Activated CD8-positive, alpha-beta memory T cell treated with anti-CD3 and anti-CD28 coated beads, Interleukin-2, amount 50 U/mL, for 1 hour (primary cell): ENCODE data around the gene ADAMTS7.
"Not testable (repeated sequence)": the region's sequence is repeated elsewhere in the genome, so short reads cannot be mapped to it uniquely, and the experiment has no call there.

Experiments
- DNase-seq: peaks from one replicate; pipeline ENCODE4 v3.0.0-alpha.2; 2020; ENCODE audit errors: extremely low read depth

The ADAMTS7 gene

DNA sequence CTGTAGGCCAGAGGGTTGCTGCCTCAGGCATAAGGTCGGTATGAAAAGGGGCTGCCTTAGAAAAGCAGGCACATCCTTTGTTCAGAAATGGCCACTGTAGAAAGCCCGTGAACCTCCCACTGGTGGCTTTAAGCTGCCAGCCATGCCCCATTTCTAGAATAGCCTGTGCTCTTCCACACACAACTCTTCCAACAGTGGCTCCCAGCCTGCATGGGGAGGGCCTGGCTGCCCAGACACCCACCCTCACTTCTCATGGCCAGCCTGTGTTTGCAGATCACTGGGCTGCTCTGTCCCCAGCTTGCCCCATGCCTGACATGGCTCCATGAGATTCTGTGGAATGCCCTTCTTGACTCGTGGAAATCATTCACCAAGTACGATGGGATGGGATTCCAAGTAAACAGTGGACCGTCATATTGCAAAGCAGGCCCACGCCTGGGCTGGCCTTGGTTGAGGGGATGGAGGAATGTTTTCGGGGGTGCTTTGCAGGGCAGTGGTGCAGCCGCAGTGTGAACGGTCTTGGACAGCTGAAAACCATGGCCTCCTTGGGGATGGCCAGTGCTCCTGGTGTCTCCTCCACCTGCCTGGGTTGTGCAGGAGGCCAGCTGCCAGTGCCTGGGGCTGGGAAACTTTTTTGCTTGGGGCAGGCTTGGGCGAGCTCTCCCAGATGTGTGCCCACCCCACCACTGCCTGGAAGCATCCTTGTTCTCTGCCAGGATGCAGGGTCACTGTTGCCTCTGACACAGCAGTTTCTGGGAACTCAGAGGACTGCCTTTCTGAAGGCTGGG, 57.3 kb downstream of the ADAMTS7 start:
- not testable (repeated sequence) for DNase-seq

DNA sequence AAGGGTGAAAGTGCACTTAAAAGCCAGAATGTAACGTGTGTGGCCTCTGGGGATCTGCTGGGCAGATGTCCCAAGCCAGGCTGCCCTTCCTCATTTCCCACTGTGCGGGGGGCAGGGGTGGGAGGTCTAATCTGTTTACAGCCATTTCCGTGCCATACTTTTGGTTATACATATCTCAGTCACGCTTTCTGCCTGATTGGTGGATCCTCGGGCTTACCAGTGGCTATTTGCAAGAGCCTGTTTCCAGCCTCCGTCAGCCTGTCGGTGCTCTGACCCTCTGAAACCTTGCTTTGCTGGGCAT, 58.0 kb downstream of the ADAMTS7 start:
- DNase-seq: not testable (repeated sequence)

DNA sequence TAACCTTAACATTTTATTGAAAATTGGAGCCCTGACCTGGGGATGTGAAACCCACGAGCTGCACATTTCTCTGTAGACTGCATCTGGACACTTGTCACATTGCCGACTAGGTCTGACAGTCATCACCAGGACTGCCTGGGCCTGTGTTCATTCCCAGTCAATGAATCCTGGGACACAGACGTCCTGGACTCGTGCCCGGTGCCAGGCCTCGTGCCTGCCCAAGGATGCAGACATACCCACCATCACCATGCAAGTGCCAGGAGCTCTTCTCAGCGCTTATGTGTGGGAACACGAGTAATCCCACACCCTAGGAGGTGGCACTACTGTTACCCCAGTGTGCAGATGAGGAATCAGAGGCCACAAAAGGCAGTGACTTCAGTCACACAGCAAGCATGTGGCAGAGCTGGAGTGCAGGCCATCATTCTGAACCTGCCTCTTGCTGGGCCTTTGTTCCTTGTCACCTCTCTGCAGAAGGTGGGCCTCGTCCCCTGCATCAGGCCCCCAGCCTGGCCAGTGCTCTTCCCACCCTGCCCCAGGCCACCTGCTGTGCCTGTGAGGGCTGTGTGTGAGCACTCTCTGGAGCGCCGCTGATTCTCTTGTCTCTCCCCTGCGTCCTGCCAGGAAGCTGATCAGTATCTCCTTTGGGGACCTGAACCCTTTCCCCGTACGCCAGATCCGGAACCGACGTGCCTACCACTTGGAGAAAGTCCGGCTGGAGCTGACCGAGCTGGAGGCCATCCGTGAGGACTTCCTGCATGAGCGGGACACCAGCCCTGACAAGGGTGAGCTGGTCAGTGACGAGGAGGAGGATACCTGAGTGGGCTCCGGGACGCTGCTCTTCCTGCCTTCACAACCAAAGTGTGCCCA, 58.5 kb downstream of the ADAMTS7 start:
- DNase-seq: no peak

DNA sequence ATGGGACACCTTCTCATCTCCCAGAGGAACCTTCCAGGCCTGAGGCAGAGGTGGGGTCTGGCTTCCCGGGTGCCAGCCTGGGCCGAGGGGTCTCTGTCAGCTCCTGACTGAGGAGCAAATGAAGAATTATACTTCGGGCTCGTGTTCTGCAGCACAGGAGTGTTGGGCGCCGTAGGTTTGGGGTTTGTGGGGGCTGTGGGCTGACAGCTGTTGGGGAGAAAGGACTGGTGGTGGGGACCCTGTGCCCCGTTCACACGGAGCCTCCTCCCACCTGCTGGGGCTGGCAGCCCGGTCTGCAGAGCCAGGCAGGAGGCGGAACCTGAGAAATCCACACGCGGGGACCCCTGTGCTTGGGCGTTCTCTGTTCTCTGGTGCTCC, 59.7 kb downstream of the ADAMTS7 start:
- DNase-seq: no peak

DNA sequence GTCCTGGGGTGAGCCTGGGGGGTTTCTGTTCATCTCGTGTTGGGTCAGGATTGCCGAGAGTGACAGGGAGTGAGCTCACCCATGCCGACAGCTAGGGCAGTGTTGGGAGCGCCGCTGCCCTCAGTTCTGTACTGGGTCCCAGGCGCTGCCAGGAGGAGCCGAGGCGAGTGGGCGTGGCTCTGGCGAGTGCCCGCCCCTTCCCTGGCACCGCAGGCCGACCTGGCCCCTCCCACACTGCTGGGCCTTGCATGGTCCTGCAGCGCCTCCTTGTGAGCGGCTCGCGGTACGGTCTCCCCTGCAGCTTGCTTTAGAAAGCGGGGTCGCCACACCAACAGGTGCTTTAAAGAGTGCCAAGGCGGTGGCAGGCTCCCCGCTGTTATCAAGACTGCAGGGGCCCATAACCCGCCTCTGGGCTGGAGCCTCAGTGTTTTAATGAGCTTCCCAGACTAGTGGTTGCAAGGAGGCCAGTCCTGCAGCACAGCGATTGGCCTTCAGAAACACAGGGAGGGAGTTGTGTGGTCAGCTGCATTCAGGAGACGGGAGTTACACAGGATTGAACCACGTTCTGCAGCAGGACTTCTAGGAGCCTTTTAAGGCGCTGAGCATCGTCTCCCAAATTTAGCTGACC, 60.2 kb downstream of the ADAMTS7 start:
- peak; percentile 73 for DNase-seq

DNA sequence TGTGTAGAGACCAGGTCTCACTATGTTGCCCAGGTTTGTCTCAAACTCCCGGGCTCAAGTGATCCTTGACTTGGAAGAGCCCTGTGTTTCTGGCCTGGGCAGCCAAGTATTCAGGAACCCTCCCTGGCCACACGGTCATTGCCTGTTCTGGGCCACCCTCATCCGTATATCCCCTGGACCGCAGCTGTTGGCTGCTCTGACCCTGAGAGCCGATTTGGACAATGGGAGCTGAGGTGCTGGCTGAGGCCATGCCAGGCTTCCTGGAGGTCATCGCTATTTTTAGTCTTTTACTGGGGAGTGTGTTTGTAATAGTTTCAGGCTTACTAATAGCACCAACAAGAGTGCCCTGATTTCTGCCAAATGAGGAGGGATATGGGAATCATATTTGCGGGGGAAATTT, 60.7 kb downstream of the ADAMTS7 start:
- DNase-seq: no peak

DNA sequence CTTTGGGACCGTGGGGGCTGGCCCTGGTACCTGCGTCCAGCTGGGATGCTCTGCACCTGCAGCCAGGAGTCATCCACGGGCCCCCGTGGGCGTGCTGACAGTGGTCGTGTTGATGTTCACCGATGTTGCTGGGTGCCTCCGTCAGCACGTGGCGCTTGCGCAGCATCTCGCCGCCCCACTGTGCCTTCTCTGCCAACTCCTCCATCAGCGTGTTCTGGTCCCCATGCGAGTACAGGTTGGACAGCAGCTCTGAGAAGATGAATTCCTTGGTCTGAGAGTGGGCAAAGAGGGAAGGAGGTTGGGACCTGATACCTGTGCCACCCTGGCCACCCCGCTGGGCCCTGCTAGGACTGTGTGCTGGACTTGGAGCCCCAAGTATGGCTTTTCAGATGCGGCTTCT, 61.4 kb downstream of the ADAMTS7 start:
- DNase-seq: no peak

DNA sequence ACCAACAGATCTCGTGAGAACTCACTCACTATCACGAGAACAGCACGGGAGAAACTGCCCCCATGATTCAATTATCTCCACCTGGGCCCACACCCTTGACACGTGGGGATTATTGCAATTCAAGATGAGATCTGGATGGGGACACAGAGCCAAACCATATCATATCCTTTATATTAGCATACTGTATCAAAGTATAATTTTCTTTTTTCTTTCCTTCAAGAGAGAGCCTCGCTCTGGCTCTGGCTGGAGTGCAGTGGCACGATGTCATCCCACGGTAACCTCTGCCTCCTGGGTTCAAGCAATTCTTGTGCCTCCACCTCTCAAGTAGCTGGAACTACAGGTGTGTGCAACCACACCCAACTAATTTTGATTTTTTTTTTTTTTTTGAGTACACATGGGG, 63.4 kb downstream of the ADAMTS7 start:
- not testable (repeated sequence) for DNase-seq

DNA sequence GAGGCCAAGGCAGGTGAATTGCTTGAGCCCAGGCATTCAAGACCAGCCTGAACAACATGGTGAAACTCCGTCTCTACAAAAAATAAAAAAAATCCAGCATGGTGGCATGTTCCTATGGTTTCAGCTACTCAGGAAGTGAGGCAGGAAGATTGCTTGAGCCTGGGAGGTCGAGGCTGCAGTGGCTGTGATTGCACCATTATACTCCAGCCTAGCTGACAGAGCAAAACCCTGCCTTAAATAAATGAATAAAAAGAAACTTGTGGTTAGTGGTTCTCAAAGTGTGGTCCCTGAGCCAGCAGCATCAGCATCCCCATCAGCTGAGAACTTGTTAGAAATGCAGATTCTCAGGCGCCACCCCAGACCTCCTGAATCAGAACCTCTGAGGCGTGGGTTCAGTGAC, 69.6 kb downstream of the ADAMTS7 start:
- not testable (repeated sequence) for DNase-seq

DNA sequence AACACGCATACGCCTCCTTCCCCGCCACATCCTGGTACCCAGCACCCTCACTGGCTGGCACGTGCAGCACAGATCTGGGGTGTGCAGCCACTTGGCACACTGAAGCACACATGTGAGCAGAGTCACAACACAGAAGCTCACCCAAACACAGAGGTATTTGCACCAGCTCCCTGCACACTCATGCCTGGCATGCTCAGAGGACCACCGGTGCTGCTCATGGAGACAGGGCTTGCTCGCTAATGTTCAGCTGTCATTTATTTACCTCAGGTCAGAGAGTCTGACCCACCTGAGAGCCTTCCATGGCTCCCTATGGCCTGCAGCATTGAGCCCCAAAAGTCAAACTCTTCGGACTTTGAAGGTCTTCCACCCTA, 70.4 kb downstream of the ADAMTS7 start:
- no peak for DNase-seq

DNA sequence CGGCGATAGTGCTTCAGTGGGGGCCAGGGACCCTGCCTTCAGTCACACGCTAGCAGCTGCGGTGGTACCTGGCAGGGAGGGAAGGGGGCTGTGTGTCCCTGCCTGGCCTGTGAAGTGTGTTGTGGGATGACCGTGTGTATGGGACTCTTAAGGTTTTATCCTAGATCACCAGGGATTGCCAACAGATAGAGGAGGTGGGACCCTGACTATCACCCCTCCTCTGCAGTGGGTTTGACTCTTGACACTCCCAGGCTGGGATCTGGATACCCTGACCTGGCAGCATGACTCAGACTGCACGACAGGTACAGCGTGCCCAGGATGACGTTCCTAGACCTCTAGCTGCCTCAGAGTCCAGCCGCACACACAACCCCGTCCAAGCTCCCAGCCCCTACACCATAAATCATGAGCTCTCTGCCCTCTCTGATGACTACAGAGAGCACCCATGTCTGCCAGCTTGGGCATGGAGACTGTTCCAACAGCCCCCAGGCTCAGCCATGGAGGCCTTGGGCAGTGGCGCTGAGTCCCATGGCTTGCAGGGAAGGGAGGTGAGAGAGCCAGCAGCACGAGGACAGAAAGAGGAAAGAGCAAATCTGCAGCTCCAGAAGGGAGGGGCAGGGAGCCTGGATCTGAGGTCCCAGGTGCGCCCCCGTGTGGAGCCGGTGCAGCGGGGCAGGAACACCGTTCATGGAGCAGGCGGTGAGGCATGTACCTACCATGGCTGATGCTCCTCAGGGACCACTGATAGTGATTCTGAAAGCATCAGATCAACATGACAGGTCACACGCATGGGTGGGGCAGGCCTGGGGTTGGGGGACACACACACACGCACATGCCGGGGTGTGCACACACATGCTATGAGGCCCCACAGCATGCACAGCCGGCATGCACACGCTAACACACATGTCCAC, 71.0 kb downstream of the ADAMTS7 start:
- DNase-seq: no peak

DNA sequence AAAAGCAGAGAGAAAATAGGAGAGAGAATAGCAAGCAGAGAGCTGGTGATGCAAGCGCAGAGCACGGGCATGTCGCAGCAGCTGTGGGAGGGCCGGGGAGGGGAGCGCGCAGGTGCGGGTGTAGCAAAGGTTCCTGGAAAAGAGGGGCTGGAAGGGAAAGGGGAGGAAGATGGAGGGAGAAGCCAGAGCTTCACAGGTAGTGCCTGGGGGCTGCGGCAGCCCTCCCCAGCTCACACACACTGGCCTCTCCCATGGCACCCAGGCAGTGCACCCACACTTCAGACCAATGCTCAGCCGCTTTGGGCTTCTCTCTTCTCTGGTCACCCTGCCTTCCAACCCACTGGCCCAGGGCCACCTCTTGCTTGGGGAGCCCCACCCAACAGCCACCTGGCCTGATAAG, 72.1 kb downstream of the ADAMTS7 start:
- DNase-seq: no peak

DNA sequence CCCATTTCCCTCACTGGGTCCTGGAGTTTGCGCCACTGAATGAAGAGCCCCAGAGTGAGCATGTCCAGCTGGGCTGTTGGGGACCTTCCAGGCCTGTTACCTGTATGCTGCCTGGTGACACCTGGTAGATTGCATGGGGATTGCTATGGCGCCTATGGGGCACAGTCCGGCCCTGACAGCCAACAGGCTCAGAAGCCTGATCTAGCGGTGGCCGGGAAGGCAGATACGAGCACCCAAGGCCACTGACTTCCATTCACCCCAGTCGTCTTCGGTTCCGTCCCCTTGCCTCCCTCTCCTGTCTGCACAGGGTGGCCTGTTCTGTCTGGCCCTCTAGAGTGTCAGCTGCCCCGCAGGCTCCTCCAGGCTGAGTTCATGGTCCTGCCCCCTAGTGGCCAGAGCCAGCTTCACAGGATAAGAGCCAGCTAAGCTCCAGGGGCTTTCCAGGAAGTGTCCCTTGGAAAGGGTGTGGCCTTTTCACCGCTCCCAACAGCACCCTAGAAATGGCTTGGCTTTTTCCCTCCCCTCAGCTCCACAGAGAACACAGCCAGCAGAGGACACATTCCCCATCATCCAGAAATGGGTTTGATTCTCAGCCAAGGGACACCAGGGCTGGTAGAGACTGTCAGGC, 73.2 kb downstream of the ADAMTS7 start:
- DNase-seq: not testable (repeated sequence)

DNA sequence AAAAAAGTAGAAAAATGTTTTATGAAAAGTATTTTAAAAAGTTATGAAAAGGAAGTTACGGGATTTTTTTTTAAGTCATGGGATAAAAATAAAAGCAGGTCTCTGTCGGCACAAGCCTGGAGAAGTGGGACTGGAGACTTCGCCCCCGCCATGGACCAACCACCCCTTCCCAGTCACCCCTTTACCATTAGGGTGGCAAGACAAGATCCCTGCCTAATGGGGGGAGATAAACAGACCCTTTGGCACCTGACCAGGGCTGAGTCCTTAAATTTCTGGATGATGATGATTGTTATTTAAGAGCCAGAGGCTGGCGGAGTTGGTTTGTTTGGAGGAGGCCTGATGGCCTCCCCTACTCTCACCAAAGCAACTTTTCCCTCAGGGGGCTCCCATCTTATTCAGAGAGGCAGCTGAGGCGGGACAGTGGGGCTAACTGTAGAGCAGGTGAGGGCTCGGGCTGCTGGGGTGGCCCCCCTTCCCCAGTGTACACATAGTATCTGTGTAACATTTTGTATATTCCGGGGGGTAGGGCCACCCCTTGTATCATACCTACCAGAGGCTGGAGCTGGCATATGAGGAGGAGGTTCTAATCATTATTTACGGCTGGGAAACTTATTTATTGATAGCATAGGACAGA, 74.0 kb downstream of the ADAMTS7 start:
- DNase-seq: no peak

DNA sequence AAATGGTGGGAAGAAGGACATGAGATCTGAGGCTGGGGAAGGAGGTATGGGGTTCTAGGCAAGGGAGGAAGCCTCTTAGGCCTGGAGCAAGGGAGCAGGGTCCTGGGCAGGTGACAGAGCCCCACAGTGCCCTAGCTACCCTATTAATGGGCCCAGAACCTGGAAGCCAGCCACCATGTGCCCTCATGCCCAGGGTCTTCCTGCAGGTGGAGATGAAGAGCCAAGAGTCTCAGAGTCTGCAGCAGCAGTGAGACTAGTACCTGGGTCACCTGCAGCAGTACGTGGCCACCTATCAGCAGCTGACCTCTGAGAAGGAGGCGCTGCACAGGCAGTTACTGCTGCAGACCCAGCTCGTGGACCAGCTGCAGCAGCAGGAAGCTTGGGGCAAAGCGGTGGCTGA, 75.0 kb downstream of the ADAMTS7 start:
- DNase-seq: not testable (repeated sequence)

DNA sequence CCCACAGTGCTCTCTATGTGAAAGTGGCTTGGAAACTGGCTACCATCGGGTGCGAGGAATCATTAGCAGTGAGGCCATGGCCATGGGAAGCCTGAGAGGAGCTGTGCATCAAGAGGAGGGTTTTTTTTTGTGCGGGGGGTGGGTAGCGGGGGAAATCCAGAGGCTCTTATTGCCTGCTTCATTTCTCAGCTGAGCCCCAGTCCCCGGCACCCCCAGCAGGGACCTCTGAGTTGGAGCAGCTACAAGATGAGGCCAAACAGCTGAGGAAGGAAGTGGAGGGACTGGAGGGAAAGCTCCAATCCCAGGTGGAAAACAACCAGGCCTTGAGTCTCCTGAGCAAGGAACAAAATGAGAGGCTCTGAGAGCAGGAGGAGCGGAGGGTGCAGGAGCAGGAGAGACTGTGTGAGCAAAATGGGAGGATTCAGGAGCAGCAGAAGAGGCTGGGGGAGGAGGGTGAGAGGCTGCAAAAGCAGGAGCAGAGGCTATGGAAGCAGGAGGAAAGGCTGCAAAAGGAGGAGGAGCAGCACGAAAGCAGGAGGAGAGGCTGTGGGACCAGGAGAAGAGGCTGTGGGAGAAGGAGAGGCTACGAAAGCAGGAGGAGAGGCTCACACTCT, 76.7 kb downstream of the ADAMTS7 start:
- no peak for DNase-seq

DNA sequence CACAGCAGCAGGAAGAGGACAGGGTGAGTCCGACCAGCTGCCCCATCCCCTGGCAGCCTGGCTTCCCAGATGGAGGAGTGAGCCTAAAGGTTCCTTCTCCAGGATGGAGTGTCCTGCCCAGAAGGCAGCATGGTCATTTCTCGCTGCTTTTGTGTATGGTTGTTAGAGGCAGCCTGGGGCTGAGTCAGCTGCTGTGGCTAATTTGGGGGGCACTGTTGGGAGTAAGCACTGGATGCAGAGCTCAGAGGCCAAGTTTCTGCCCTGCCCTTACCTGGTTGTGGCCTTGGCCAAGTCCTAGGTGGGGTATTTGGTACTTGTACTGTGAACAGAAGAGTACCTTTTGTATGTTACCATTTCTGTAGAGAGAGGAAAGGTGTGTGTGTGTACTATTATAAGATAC, 78.6 kb downstream of the ADAMTS7 start:
- no peak for DNase-seq

DNA sequence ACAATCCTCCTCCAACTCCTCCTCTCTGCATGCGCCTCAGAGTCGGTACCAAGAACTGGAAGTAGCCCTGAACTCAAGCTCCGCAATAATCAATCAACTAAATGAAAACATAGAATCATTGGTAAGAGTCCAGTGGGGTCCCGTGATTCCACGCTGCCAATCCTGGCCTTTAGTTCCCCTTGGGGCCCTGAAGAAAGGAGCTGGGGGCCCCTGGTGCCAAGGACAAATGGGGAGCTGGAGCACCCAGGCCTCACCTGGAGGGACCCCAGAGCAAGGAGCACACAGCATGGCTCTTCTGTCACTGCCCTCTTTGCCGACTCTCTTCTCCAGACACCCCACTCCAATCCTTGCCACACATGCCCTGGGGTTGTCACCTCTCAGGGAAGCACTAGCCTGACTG, 80.3 kb downstream of the ADAMTS7 start:
- DNase-seq: no peak

DNA sequence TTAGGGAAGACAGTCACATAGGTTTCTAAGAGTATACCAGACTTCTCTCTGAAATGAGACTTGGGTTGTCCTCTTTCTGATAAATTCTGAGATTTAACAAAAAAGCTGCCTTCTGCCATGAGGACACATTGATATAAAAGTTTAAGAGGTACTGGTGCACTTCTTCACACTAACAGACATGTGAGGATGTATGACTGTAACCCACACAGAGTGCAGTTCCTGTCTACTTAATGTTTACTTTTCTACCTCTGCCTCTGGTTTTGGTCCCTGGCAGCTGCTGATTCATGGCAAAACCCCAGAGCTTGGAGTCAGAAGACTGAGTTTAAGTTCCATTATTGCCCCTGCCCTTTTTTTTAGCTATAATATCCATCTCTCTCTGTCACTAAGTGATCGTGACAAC, 82.8 kb downstream of the ADAMTS7 start:
- DNase-seq: not testable (repeated sequence)

DNA sequence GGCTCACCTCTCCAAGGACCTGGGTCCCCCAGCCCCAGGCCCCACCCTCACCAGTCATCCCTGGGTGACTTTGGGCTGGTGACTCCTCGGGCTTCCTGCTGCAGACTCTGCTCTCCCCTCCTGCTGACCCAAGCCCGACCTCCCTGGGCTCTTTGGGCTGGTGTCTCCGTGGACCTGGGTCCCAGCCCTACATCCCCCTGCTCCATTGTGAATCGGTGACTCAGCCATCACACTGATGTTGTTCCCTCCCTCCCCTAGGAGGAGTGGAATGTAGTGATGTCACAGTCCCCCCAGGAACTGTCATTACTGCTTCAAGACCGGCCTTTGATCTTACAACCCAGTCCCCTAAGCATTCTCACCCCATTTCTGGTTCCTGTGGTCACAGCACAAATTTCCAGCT, 83.7 kb downstream of the ADAMTS7 start:
- no peak for DNase-seq
